Measurements from ENCODE around the gene FAM83B.

DNA sequence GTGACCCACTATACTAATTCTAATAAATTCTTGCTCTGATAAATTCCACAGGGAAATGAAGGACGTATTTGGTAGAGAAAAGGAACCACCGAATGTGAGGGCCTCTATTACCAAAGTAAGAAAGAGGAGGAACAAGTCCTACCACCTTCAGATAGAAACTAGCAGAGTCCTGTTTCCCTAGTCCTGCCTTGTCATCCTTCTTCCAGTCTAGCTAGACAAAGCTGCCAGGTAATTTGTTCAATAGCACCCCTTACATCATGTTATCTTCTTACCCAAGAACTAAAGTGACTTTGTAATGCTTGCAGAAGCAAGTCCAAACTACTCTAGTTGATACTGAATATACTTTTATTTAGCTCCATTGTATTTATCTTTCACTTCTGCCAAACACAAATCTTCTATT is 29.3 kb upstream of the FAM83B start:
- TF ChIP-seq TOX (CRISPR knock-in tag; IDR thresholded peaks at IDR 0.05; ENCODE audit: borderline replicate concordance) (no peak), RARB (CRISPR knock-in tag; IDR thresholded peaks at IDR 0.05) (no peak)
- TF ChIP-seq, protein P1, sequence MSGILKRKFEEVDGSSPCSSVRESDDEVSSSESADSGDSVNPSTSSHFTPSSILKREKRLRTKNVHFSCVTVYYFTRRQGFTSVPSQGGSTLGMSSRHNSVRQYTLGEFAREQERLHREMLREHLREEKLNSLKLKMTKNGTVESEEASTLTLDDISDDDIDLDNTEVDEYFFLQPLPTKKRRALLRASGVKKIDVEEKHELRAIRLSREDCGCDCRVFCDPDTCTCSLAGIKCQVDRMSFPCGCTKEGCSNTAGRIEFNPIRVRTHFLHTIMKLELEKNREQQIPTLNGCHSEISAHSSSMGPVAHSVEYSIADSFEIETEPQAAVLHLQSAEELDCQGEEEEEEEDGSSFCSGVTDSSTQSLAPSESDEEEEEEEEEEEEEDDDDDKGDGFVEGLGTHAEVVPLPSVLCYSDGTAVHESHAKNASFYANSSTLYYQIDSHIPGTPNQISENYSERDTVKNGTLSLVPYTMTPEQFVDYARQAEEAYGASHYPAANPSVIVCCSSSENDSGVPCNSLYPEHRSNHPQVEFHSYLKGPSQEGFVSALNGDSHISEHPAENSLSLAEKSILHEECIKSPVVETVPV (CRISPR knock-in tag; IDR thresholded peaks at IDR 0.05): no peak
